HepG2 (cell line): Measurements from ENCODE around the gene ZNF653. TPM values are rescaled to one million over a fixed set of nuclear protein-coding genes. Genes with fewer than 3 reads are reported as not detected.
A peak's percentile ranks its signal among the peaks of the same experiment; 100 is the strongest.

ENCODE experiments used
- ARID2 ChIP-seq: sonication (generic); formaldehyde crosslinking; IDR thresholded peaks from 2 replicates; pipeline ENCODE4 v1.8.1; 2022; ENCODE audit warnings: mild to moderate bottlenecking, missing genetic modification reagents, borderline replicate concordance
- ATM ChIP-seq: fragments of 450-650 bp; IDR thresholded peaks from 2 replicates; pipeline ENCODE4 v1.7.1; 2017; ENCODE audit warnings: mild to moderate bottlenecking, borderline replicate concordance
- HCFC1 ChIP-seq: fragments of 150-350 bp; IDR thresholded peaks from 2 replicates; pipeline ENCODE4 v1.6.1; 2014; ENCODE audit warnings: low read depth, low read length
- JARID2 ChIP-seq: sonication (generic); formaldehyde crosslinking; IDR thresholded peaks from 2 replicates; pipeline ENCODE4 v1.8.1; 2023; ENCODE audit warnings: missing genetic modification reagents, inconsistent platforms; ENCODE audit not compliant: insufficient replicate concordance
- LBX2 ChIP-seq: sonication (generic); formaldehyde crosslinking; IDR thresholded peaks from 2 replicates; pipeline ENCODE4 v1.5.0; 2020; ENCODE audit warnings: missing genetic modification reagents, mild to moderate bottlenecking, borderline replicate concordance
- MAFK ChIP-seq, 2 experiments: IDR thresholded peaks in 1 of 2; conservative IDR thresholded peaks in 1 of 2; 2 replicates each; pipeline ENCODE4 v1.6.1; 2011; ENCODE audit warnings: improper control_type of control experiment in 2 of 2, low read length in 2 of 2
- MYNN ChIP-seq: sonication (generic); formaldehyde crosslinking; IDR thresholded peaks from 2 replicates; pipeline ENCODE4 v1.4.0; 2020; ENCODE audit warnings: mild to moderate bottlenecking, low read depth, missing genetic modification reagents
- NFE2 ChIP-seq: sonication (generic); formaldehyde crosslinking; IDR thresholded peaks from 2 replicates; pipeline ENCODE4 v1.4.0; 2020; ENCODE audit warnings: missing genetic modification reagents
- NR3C1 ChIP-seq: sonication (generic); formaldehyde crosslinking; IDR thresholded peaks from 2 replicates; pipeline ENCODE4 v1.4.0; 2020; ENCODE audit warnings: missing genetic modification reagents
- PAF1 ChIP-seq: IDR thresholded peaks from 2 replicates; pipeline ENCODE4 v1.6.1; 2016; ENCODE audit warnings: missing genetic modification reagents, missing compliant biosample characterization
- PATZ1 ChIP-seq: sonication (generic); formaldehyde crosslinking; IDR thresholded peaks from 2 replicates; pipeline ENCODE4 v1.4.0; 2020; ENCODE audit warnings: missing genetic modification reagents
- RORA ChIP-seq: sonication (generic); formaldehyde crosslinking; IDR thresholded peaks from 2 replicates; pipeline ENCODE4 v1.5.0; 2020; ENCODE audit warnings: mild to moderate bottlenecking, missing genetic modification reagents, moderate library complexity
- STAG1 ChIP-seq: sonication (generic); formaldehyde crosslinking; IDR thresholded peaks from 2 replicates; pipeline ENCODE4 v1.4.0; 2020; ENCODE audit warnings: missing genetic modification reagents
- TEAD2 ChIP-seq: sonication (generic); formaldehyde crosslinking; IDR thresholded peaks from 2 replicates; pipeline ENCODE4 v1.9.0; 2021; ENCODE audit warnings: missing genetic modification reagents
- YY1 ChIP-seq: IDR thresholded peaks from 2 replicates; pipeline ENCODE4 v1.6.1; 2011; ENCODE audit warnings: low read length, low read depth, moderate library complexity, mild to moderate bottlenecking; ENCODE audit not compliant: insufficient read depth, insufficient replicate concordance
- ZC3H4 ChIP-seq: sonication (generic); formaldehyde crosslinking; IDR thresholded peaks from 2 replicates; pipeline ENCODE4 v1.4.0; 2020; ENCODE audit warnings: missing genetic modification reagents, borderline replicate concordance
- ZNF124 ChIP-seq: sonication (generic); formaldehyde crosslinking; IDR thresholded peaks from 2 replicates; pipeline ENCODE4 v1.4.0; 2020; ENCODE audit warnings: missing genetic modification reagents
- ZNF350 ChIP-seq: sonication (generic); formaldehyde crosslinking; IDR thresholded peaks from 2 replicates; pipeline ENCODE4 v1.4.0; 2020; ENCODE audit warnings: mild to moderate bottlenecking, low read depth, missing genetic modification reagents, borderline replicate concordance
- ZNF703 ChIP-seq: sonication (generic); formaldehyde crosslinking; IDR thresholded peaks from 2 replicates; pipeline ENCODE4 v1.5.1; 2020; ENCODE audit warnings: missing genetic modification reagents, mild to moderate bottlenecking, moderate library complexity, borderline replicate concordance
- ZNF710 ChIP-seq: sonication (generic); formaldehyde crosslinking; IDR thresholded peaks from 2 replicates; pipeline ENCODE4 v1.5.0; 2020; ENCODE audit warnings: mild to moderate bottlenecking, missing genetic modification reagents, borderline replicate concordance
- ZNF782 ChIP-seq: sonication (generic); formaldehyde crosslinking; IDR thresholded peaks from 2 replicates; pipeline ENCODE4 v1.4.0; 2020; ENCODE audit warnings: missing genetic modification reagents, mild to moderate bottlenecking, borderline replicate concordance
- ZNF816 ChIP-seq: sonication (generic); formaldehyde crosslinking; IDR thresholded peaks from 2 replicates; pipeline ENCODE4 v1.8.0; 2022; ENCODE audit warnings: missing genetic modification reagents, mild to moderate bottlenecking, borderline replicate concordance
- ZSCAN22 ChIP-seq: sonication (generic); formaldehyde crosslinking; IDR thresholded peaks from 2 replicates; pipeline ENCODE4 v1.4.0; 2020; ENCODE audit warnings: mild to moderate bottlenecking, missing genetic modification reagents
- ZSCAN31 ChIP-seq: sonication (generic); formaldehyde crosslinking; IDR thresholded peaks from 2 replicates; pipeline ENCODE4 v1.5.0; 2020; ENCODE audit warnings: low read depth, mild to moderate bottlenecking, missing genetic modification reagents
- polyA plus RNA-seq, 8 experiments: library from polyadenylated mRNA; depleted of rRNA in 3 of 8; stranded (reverse) in 7 of 8; unstranded in 1 of 8; fragments of >200 nt; fragmentation: Illumina TruSeq in 4 of 8; extraction: Trizol in 4 of 8; gene quantifications; 2 replicates each; pipeline versions ENCODE4 v1.2.1 to v1.2.3, GENCODE V29; 2011 to 2016; ENCODE audit warnings: low read depth in 4 of 8, missing spikeins in 1 of 8, mixed read lengths in 1 of 8; ENCODE audit not compliant: insufficient read depth in 1 of 8
- total RNA-seq, 5 experiments: library from RNA; depleted of rRNA; stranded (reverse); fragments of >200 nt; fragmentation: Illumina TruSeq; extraction: Trizol; gene quantifications; 2 replicates each; pipeline ENCODE4 v1.2.3, GENCODE V29; 2016; ENCODE audit warnings: low read depth in 1 of 5
- TF ChIP-seq, protein P1 (sequence below): sonication (generic); formaldehyde crosslinking; IDR thresholded peaks from 2 replicates; pipeline ENCODE4 v1.4.0; 2020; ENCODE audit warnings: mild to moderate bottlenecking, missing genetic modification reagents
- TF ChIP-seq, protein P2 (sequence below): sonication (generic); formaldehyde crosslinking; IDR thresholded peaks from 2 replicates; pipeline ENCODE4 v1.4.0; 2020; ENCODE audit warnings: missing genetic modification reagents

ZNF653 gene
- total and polyA plus RNA-seq, 2 of the 13 experiments (the other 11 are each of a cell fraction or from before 2014, with no cell fraction given): 4.7 to 7.1 TPM

GRCh38 chr19:11505504-11506100, at the start of gene ZNF653 (continued):
- TF ChIP-seq ZNF710 (CRISPR knock-in tag) (no peak), NFE2 (CRISPR knock-in tag) (no peak), ZSCAN31 (peak; percentile 67; the same call in 1 of the 2 replicates), JARID2 (CRISPR knock-in tag) (no peak), ZNF124 (CRISPR knock-in tag) (no peak), NR3C1 (CRISPR knock-in tag) (no peak), LBX2 (no peak), STAG1 (CRISPR knock-in tag) (no peak), ZNF350 (CRISPR knock-in tag) (no peak), ZNF816 (no peak), ZC3H4 (no peak), PAF1 (no peak), ZNF703 (CRISPR knock-in tag) (no peak), TEAD2 (no peak), RORA (CRISPR knock-in tag) (no peak), PATZ1 (CRISPR knock-in tag) (no peak; the same call in 1 of the 2 replicates), MAFK (conservative IDR thresholded peaks at IDR 0.05 in 1 of 2, IDR thresholded peaks at IDR 0.05 in 1 of 2; ENCODE audit: low read length in 2 of 2) (no peak), MYNN (CRISPR knock-in tag) (no peak), YY1 (peak; percentile 44), ARID2 (CRISPR knock-in tag) (no peak), ZSCAN22 (CRISPR knock-in tag) (no peak), HCFC1 (peak; percentile 80), ZNF782 (CRISPR knock-in tag) (no peak), ATM (no peak)
- TF ChIP-seq, protein P1, sequence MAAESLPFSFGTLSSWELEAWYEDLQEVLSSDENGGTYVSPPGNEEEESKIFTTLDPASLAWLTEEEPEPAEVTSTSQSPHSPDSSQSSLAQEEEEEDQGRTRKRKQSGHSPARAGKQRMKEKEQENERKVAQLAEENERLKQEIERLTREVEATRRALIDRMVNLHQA (CRISPR knock-in tag): no peak
- TF ChIP-seq, protein P2, sequence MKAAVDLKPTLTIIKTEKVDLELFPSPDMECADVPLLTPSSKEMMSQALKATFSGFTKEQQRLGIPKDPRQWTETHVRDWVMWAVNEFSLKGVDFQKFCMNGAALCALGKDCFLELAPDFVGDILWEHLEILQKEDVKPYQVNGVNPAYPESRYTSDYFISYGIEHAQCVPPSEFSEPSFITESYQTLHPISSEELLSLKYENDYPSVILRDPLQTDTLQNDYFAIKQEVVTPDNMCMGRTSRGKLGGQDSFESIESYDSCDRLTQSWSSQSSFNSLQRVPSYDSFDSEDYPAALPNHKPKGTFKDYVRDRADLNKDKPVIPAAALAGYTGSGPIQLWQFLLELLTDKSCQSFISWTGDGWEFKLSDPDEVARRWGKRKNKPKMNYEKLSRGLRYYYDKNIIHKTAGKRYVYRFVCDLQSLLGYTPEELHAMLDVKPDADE (CRISPR knock-in tag): no peak
